Stimulated activated CD8-positive, alpha-beta memory T cell treated with anti-CD3 and anti-CD28 coated beads, Interleukin-4, amount 100 ng/mL, for 48 hours (primary cell): ENCODE data around the gene SOX8.
"Not testable (repeated sequence)": the region's sequence is repeated elsewhere in the genome, so short reads cannot be mapped to it uniquely, and the experiment has no call there.

ENCODE experiments used
- DNase-seq: peaks from one replicate; pipeline ENCODE4 v3.0.0-alpha.2; 2020

The SOX8 gene

GRCh38 chr16:1010815-1011214 is 29.2 kb downstream of the SOX8 start:
- no peak for DNase-seq

DNA sequence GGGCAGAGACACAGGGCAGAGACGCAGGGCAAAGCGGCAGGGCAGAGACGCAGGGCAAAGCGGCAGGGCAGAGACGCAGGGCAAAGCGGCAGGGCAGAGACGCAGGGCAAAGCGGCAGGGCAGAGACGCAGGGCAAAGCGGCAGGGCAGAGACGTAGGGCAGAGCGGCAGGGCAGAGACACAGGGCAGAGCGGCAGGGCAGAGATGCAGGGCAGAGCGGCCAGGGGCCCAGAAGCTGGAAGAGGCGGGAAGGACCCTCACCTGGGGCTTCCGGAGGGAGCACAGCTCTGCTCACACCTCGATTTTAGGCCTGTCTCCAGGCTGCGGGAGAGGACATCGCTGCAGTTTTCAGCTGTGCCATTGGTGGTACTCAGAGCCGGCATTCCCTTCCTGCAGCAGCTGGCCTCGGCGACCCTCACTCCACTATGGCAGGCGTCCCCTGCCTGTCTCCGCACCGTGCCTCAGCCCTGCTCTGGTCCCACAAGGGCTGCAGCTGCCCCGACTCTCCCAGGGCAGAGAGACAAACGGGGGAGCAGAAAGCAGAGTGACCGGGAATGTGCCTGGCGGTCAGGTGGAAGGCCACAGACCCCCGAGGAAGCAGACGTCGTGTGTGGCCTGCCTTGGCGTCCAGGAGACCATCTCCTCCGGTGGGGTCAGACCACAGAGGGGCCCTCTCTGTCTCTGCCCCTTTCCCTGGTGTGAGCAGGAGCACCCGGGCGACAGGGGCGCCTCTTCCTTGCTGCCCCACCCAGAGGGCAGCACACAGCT is 29.9 kb downstream of the SOX8 start:
- DNase-seq = no peak

DNA sequence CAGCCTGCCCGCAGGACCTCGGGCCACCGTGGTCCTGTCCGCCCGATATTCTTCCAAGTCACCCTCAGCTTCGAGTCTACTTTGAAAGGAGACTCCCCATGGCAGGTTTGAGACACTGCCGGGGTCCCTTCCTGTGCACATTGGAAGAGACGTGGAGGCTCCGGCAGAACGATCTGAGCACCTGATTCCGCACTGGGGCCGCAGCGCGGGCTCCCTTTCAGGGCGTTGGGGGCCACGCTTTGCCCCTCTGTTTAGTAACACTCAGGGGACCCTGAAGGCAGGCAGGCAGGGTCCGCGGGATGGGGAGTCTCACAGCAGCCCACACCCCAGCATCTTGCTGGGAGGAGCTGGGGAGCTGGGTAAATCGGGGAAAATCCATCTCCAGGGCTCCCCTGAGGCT is 30.6 kb downstream of the SOX8 start:
- no peak for DNase-seq

DNA sequence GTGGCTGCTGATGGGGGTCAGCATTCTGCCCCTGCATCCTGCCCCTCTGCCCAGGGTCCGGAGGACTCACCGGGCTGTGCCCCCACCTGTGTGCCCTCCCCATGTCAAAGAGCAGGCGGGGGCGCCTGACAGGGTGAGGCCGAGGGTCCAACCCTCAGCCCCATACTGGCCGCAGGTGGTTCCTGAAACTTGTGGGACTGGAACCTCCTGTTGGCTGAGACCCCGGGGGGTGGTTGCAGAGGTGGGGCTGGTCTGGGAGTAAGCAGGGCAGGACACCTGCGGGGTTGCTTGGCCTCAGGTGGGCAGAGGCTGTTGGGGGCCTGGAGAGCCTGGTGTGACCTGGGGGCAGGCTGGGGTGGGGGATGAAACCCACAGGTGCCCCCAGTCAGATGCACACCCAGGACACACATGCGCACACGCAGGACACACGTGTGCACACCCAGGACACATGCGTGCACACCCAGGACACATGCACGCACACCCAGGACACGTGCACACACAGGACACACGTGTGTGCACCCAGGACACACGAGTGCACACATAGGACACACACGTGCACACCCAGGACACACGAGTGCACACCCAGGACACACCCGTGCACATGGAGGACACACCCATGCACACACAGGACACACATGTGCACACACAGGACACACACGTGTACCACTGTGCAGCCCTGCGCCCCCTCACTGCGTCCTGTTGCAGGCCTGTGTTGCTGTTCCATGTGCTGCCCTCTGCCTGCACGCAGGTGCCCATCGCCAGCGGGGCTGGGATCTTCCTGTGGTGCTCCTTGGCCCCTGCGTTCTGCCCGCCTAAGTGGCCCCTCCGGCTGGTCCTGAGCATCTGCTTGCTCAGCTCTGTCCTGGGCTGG is 31.4 kb downstream of the SOX8 start:
- no peak for DNase-seq

GRCh38 chr16:1013593-1013900 is 32.0 kb downstream of the SOX8 start:
- no peak for DNase-seq

- no peak for DNase-seq
These were observed 32.7 kb downstream of the SOX8 start for GRCh38 chr16:1014221-1014620.

GRCh38 chr16:1014771-1015495 is 33.4 kb downstream of the SOX8 start:
- no peak for DNase-seq

DNA sequence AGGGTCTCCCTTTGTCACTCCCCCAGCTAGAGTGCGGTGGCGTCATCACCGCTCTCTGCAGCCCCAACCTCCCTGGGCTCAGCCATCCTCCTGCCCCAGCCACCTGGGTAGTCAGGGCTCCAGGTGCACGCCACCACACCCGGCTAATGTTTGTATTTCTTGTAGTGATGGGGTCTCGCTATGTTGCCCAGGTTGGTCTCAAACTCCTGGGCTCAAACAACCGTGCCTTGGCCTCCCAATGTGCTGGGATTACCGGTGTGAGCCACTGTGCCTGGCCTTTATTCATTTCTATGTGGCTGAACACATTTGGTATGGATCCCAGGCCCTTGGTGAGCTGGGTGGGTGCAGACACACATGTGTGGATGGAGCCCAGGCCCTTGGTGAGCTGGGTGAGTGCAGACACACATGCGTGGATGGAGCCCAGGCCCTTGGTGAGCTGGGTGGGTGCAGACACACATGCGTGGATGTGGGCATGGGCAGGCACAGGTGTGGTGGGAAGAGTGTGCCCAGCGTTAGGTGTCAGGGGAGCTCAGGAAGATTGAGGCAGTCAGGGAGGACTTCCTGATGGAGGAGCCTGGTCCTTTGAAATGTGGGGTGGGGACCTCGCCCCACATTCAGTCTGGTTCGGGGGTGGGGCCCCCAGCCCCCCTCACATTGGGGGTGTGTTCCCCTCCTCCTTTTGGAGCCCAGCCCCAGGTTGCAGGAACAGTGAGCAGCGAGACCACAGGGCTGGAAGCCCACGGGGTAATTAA is 37.1 kb downstream of the SOX8 start:
- no peak for DNase-seq

GRCh38 chr16:1019231-1020090 is 37.9 kb downstream of the SOX8 start:
- no peak for DNase-seq

DNA sequence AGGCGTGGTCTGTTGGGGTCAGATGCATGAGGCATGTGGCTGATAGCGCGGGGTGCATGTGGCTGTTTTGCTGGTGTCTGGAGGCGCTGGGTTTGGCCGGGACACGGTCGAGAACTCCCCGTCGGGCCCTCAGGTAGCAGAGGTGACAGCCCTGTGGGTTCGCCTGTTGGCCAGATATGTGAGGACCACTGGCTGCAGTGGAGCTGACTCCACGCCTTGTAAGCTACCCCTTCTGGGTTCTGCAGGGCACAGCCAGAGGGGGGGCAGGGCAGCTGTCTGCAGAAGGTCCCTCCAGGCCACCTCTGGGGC is 38.5 kb downstream of the SOX8 start:
- DNase-seq = no peak

DNA sequence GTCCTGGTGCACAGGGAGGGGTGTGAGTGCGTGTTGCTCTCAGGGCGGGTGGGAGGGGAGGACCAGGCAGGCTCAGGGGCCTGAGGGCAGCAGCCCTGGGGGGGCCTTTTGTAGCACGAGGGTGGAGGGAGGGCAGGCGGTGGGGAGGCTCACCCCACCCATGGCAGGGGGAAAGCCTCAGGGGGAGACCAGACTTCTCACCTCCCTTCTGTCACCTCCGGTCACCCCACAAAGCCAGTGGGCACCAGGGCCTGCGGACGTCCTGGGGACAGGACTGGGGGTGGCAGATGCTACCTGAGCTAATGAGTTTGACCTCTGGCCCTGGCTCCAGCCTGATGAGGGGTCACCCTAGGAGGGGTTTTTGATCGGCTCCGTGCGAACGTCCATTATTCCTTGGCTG is 39.0 kb downstream of the SOX8 start:
- DNase-seq = no peak

DNA sequence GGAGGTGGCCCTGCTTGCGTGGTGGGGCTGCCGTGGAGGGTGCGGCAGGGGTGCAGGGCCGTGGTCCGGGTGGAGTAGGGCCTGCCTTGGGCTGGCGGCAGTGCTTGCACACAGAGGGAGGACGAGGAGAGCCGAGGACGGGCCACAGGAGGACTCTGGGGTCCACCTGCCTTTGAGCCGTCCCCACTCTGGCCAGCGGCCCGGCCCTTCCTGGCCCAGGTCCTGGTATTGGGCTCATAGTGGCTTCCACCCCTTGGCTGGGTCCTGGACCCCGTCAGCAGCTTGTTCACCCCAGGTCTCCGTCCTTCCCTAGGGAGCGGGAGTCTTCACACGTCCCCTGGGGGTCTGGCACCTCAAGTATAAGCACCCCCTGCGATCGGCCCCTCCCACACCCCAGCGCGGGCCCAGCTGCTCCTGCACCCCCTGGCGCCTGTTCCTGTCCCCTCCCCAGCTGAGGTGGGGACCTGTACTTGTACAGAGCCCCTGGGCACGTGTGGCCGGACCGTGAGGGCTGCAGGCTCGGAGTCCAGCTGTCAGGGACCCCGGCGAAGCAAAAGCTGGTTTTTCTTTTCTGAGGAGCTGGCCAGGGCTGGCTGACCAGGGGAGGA is 40.1 kb downstream of the SOX8 start:
- no peak for DNase-seq

GRCh38 chr16:1022466-1022865 is 40.9 kb downstream of the SOX8 start:
- no peak for DNase-seq

- DNase-seq = no peak
These were observed 42.6 kb downstream of the SOX8 start for GRCh38 chr16:1024138-1024537.

DNA sequence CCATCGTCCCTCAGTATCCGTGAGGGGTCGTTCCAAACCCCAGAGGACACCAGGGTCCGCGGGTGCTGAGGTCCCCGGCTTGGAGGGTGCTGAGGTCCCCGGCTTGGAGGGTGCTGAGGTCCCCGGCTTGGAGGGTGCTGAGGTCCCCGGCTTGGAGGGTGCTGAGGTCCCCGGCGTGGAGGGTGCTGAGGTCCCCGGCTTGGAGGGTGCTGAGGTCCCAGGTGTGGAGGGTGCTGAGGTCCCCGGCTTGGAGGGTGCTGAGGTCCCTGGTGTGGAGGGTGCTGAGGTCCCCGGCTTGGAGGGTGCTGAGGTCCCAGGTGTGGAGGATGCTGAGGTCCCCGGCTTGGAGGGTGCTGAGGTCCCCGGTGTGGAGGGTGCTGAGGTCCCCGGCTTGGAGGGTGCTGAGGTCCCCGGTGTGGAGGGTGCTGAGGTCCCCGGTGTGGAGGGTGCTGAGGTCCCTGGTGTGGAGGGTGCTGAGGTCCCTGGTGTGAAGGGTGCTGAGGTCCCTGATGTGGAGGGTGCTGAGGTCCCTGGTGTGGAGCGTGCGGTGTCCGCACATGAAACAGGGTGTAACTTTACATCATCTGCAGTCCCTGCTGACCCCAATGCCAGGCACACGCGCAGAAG is 43.7 kb downstream of the SOX8 start:
- DNase-seq = not testable (repeated sequence)

GRCh38 chr16:1026057-1026783 is 44.6 kb downstream of the SOX8 start:
- DNase-seq = no peak

GRCh38 chr16:1026784-1027500 is 45.4 kb downstream of the SOX8 start:
- no peak for DNase-seq

- no peak for DNase-seq
These were observed 45.9 kb downstream of the SOX8 start for GRCh38 chr16:1027501-1027815.

DNA sequence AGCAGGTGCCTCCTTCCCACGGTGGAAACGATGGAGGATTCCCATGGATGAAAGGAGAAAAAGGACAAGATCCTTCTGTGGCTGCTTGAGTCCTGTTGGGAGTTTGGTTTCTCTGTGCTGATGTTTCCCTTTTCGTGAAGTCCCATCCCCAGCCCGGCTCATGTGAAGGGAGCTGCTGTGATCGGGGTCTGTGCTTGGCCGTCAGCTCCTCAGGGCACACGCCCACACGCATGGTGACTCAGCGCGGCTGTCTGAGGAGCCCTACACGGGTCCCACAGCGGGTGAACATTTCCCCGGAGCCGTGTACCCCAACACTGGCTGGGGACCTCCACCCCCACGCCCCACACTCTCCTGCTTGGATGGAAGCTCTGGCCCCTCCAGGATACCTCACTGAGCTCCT is 46.5 kb downstream of the SOX8 start:
- no peak for DNase-seq
